Stimulated activated CD8-positive, alpha-beta memory T cell treated with anti-CD3 and anti-CD28 coated beads, Interleukin-15, amount 100 ng/mL, for 48 hours (primary cell): Measurements from ENCODE around the gene LIX1L.

ENCODE experiments used
- DNase-seq, 2 donors: peaks; one replicate each; pipeline ENCODE4 v3.0.0-alpha.2; 2020; ENCODE audit warnings: low read depth in 2 of 2

LIX1L gene

GRCh38 chr1:145985502-145986439 is 28.0 kb upstream of the LIX1L start:
- no peak for DNase-seq

GRCh38 chr1:145985129-145985501 is 27.3 kb upstream of the LIX1L start:
- DNase-seq, result no peak

- DNase-seq, result no peak
Observed at GRCh38 chr1:145983960-145984830, 26.4 kb upstream of the LIX1L start.

GRCh38 chr1:145983206-145983675 is 25.4 kb upstream of the LIX1L start:
- no peak for DNase-seq

- DNase-seq, result no peak
Observed at GRCh38 chr1:145982010-145982723, 24.4 kb upstream of the LIX1L start.

- no peak for DNase-seq
Observed at GRCh38 chr1:145980457-145980994, 22.7 kb upstream of the LIX1L start.

- no peak for DNase-seq
Observed at GRCh38 chr1:145979746-145980456, 22.1 kb upstream of the LIX1L start.

- DNase-seq, result peak; percentile 77 to 80
Observed at GRCh38 chr1:145978854-145979745, 21.3 kb upstream of the LIX1L start.

- no peak for DNase-seq
Observed at GRCh38 chr1:145978471-145978853, 20.6 kb upstream of the LIX1L start.

GRCh38 chr1:145977486-145978470 is 20.0 kb upstream of the LIX1L start:
- peak in 1 of 2 donors; percentile 25 for DNase-seq

GRCh38 chr1:145977016-145977415 is 19.2 kb upstream of the LIX1L start:
- no peak for DNase-seq

GRCh38 chr1:145975216-145975615 is 17.4 kb upstream of the LIX1L start:
- DNase-seq, result no peak

- no peak for DNase-seq
Observed at GRCh38 chr1:145974721-145975120, 16.9 kb upstream of the LIX1L start.

GRCh38 chr1:145972580-145972979 is 14.8 kb upstream of the LIX1L start:
- no peak for DNase-seq

- no peak for DNase-seq
Observed at GRCh38 chr1:145967288-145967687, 9.5 kb upstream of the LIX1L start.

GRCh38 chr1:145965119-145965744 is 7.4 kb upstream of the LIX1L start:
- DNase-seq, result no peak

- peak; percentile 86 for DNase-seq
Observed at GRCh38 chr1:145964328-145965118, 6.7 kb upstream of the LIX1L start, which contains the start of the genes ANKRD34A and POLR3GL. ANKRD34A (minus strand) TSS chr1:145964575; CDS start chr1:145961759, 2,816 bp downstream. POLR3GL (plus strand) TSS chr1:145964690; CDS start chr1:145974866, 10,176 bp downstream.
